NCI-H526 treated with DMSO at 0.1 percent for 48 hours (cell line): ENCODE measurements around the gene MAPK12.
"Not testable (repeated sequence)": the region's sequence is repeated elsewhere in the genome, so short reads cannot be mapped to it uniquely, and the experiment has no call there.

ENCODE experiments used
- DNase-seq: peaks from one replicate; lab custom pipeline; 2025; lab: John Stamatoyannopoulos, UW

Gene MAPK12

GRCh38 chr22:50282361-50283155, 21.1 kb upstream of the MAPK12 start:
- DNase-seq, result no peak

- no peak for DNase-seq
Observed at GRCh38 chr22:50281957-50282356, 20.5 kb upstream of the MAPK12 start.

DNA sequence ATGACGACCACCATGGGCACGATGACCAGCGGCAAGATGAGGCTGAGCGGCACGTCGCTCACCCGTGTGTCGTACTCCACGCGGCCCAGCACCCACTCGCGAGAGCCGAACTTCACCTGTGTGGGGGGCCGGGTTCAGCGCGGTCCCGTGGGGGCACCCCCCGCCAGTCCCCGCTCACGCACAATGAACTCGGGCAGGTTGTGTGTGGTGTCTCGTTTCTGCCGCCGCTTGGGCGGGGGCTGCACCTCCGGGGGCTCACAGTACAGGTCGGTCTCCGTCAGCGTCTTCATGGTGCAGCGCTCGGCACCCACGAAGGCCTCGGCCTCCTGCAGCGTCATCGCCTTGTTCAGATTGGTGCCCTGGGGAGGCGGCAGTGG, 19.9 kb upstream of the MAPK12 start:
- no peak for DNase-seq

- no peak for DNase-seq
Observed at GRCh38 chr22:50280708-50281383, 19.4 kb upstream of the MAPK12 start.

- no peak for DNase-seq
Observed at GRCh38 chr22:50280022-50280707, 18.7 kb upstream of the MAPK12 start.

- DNase-seq, result no peak
Observed at GRCh38 chr22:50278956-50279619, 17.6 kb upstream of the MAPK12 start.

GRCh38 chr22:50278461-50278860, 17.0 kb upstream of the MAPK12 start:
- no peak for DNase-seq

GRCh38 chr22:50277761-50278160, 16.3 kb upstream of the MAPK12 start:
- no peak for DNase-seq

GRCh38 chr22:50276143-50276542, 14.7 kb upstream of the MAPK12 start:
- DNase-seq, result no peak

GRCh38 chr22:50275181-50276055, 13.9 kb upstream of the MAPK12 start:
- DNase-seq, result no peak

DNA sequence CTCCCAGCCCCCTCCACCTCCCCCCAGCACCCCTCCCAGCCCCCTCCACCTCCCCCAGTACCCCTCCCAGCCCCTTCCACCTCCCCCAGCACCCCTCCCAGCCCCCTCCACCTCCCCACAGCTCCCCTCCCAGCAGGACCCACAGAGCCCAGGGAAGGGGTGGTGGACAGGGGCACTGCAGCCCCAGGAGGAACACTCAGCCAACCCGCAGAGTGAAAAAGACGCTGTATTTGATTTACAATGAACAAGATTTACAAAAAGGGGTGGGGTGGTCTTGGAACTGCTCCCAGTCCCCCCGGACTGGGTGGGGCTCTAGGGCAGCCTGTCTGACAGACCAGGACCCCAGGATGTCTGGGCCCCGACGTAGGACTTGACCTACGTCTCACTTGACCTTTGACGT, 13.3 kb upstream of the MAPK12 start:
- no peak for DNase-seq

- no peak for DNase-seq
Observed at GRCh38 chr22:50274311-50274710, 12.8 kb upstream of the MAPK12 start.

GRCh38 chr22:50273781-50274180, 12.3 kb upstream of the MAPK12 start:
- DNase-seq, result not testable (repeated sequence)

GRCh38 chr22:50273352-50273751, 11.9 kb upstream of the MAPK12 start:
- DNase-seq, result not testable (repeated sequence)

- DNase-seq, result no peak
Observed at GRCh38 chr22:50272044-50272802, 10.7 kb upstream of the MAPK12 start.

DNA sequence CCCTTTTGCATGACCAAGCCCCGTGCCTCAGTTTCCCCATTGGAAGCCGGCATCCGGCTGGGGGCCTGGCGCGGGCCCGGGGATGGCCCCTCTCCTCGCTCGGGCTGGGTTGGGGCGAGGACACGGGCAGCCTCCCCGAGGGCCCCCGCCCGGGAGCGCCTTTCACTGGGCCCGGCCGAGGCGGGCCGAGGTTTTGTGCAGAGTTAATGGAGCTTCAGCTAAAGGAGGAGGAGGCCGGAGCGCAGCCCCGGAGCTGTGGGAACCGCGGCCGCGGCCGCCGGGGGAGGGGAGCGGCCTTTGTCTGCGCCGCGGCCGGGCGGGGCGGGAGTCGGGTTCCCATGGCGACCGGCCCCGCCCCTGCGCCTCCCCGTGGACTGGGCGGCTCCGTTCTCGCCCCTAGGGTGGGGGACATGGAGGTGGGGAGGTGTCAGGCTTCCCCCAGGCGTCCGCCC, 10.1 kb upstream of the MAPK12 start:
- DNase-seq, result peak; percentile 32

GRCh38 chr22:50270666-50271394, 9.3 kb upstream of the MAPK12 start:
- DNase-seq, result no peak

DNA sequence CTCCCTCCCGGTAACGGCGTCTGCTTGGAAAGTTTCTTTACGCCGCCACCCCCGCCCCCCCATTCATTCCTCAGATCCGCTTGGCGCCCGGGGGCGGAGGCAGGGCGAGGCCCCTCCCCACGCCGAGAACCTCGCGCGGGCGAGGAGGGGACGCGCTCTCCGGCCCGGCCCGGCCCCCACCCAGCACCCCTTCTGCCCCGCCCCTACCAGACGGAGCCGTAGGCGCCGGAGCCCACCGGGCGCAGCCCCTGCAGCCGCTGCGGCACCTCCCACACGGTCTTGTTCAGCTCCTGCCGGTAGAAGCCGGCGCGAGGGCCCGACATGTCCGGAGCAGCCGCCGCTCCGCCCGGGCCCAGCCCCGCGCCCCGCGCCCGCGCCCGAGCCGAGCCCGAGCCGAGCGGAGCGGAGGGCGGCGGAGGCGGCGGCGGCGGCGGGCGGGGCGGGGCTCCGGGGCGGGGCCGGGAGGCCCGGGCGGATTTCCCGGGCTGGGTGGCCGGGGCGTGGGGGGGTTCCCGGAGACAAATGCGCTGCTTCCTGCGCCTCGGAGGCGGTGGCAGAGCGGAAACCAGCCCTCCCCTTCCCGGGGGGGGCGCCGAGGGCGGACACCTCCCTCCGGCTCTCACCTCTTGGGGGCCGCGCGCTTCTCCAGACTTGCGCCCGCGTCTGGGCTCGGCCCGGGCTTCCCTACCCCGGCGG, 8.6 kb upstream of the MAPK12 start, which contains the start of gene MAPK11:
Gene MAPK11, minus strand, starts transcription at position 411 of the 696 bp plus-strand sequence. Its CDS starts 88 bp downstream, at position 323.
- no peak for DNase-seq

DNA sequence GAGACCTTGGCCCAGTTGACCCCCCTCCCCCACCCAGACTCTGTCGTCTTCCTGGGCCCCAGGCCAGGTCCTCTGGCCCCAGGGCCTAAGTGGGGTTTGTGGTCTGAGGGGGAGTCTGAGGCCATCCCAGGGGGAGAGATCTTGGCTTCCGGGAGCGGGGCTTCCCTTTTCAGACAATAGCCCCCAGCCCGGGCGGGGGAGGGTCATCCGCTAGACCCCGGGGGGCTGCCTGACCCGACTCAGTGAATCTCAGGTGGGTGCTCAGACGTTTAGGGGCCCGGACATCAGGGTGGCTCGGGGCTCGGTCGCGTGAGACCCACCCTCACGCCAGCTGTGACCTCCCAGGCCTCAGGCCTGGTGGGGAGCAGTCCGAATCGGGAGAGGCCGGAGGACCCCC, 8.1 kb upstream of the MAPK12 start:
- no peak for DNase-seq
